Panc1 (cell line): ENCODE data around the gene AMER1.

Experiments
- CTCF ChIP-seq: fragments of 450-650 bp; IDR thresholded peaks from 2 replicates; pipeline ENCODE4 v1.5.1; 2017; ENCODE audit warnings: mild to moderate bottlenecking
- POLR2AphosphoS5 ChIP-seq: IDR thresholded peaks from 2 replicates; pipeline ENCODE4 v1.6.1; 2012; ENCODE audit warnings: mild to moderate bottlenecking, low read depth, low read length, moderate library complexity
- REST ChIP-seq, 2 experiments: IDR thresholded peaks; 2 replicates each; pipeline ENCODE4 v1.6.1; 2011 to 2012; ENCODE audit warnings: low read depth in 2 of 2, control low read depth in 1 of 2, low read length in 1 of 2, mild to moderate bottlenecking in 1 of 2, moderate library complexity in 1 of 2; ENCODE audit not compliant: insufficient read depth in 1 of 2
- SIN3A ChIP-seq: IDR thresholded peaks from 2 replicates; pipeline ENCODE4 v1.6.1; 2012; ENCODE audit warnings: low read depth, mild to moderate bottlenecking, low read length, moderate library complexity, borderline replicate concordance; ENCODE audit not compliant: insufficient read depth
- TCF7L2 ChIP-seq: IDR thresholded peaks from 2 replicates; pipeline ENCODE4 v1.6.1; 2011; ENCODE audit warnings: mild to moderate bottlenecking, low read depth, low read length, inconsistent platforms

GRCh38 chrX:64192673-64193072, 12.8 kb downstream of the AMER1 start:
- TF ChIP-seq CTCF: no peak
- TF ChIP-seq REST (IDR thresholded peaks at IDR 0.05; ENCODE audit: insufficient read depth in 1 of 2, low read depth in 2 of 2, low read length in 1 of 2): no peak
- no peak for TF ChIP-seq POLR2AphosphoS5
- no peak for TF ChIP-seq TCF7L2
- no peak for TF ChIP-seq SIN3A
